Smooth muscle cell (in vitro differentiated cells): ENCODE data around the gene TSEN54. TPM values are rescaled to one million over a fixed set of nuclear protein-coding genes. Genes with fewer than 3 reads are reported as not detected.

Source experiments
- DNase-seq: peaks from one replicate; lab custom pipeline; 2025; ENCODE audit not compliant: unreplicated experiment; lab: John Stamatoyannopoulos, UW
- H2AFZ ChIP-seq: fragments of 200-600 bp; sonication (generic); 2 replicates; pipeline ENCODE4 v1.6.0; 2016; ENCODE audit warnings: antibody characterized with exemption, low read depth, mild to moderate bottlenecking
- H3F3A ChIP-seq: fragments of 200-600 bp; sonication (generic); 2 replicates; pipeline ENCODE4 v1.6.0; 2017; ENCODE audit warnings: antibody characterized with exemption, low read depth
- H3K27ac ChIP-seq: fragments of 200-600 bp; sonication (generic); 2 replicates; pipeline ENCODE4 v1.5.1; 2016; ENCODE audit warnings: low read depth, mild to moderate bottlenecking
- H3K27me3 ChIP-seq: fragments of 200-600 bp; sonication (generic); 2 replicates; pipeline ENCODE4 v1.6.1; 2016; ENCODE audit warnings: low read depth, mild to moderate bottlenecking
- H3K36me3 ChIP-seq: fragments of 200-600 bp; sonication (generic); 2 replicates; pipeline ENCODE4 v1.5.1; 2016; ENCODE audit warnings: low read depth
- H3K4me1 ChIP-seq: fragments of 200-600 bp; sonication (generic); 2 replicates; pipeline ENCODE4 v1.5.1; 2016; ENCODE audit warnings: low read depth
- H3K4me2 ChIP-seq: fragments of 200-600 bp; sonication (generic); 2 replicates; pipeline ENCODE4 v1.6.0; 2016; ENCODE audit warnings: mild to moderate bottlenecking
- H3K4me3 ChIP-seq: fragments of 200-600 bp; sonication (generic); 2 replicates; pipeline ENCODE4 v1.5.1; 2016; ENCODE audit warnings: mild to moderate bottlenecking
- H3K79me2 ChIP-seq: fragments of 200-600 bp; sonication (generic); 2 replicates; pipeline ENCODE4 v1.6.0; 2016; ENCODE audit warnings: low read depth, mild to moderate bottlenecking
- H3K9ac ChIP-seq: fragments of 200-600 bp; sonication (generic); 2 replicates; pipeline ENCODE4 v1.6.0; 2016; ENCODE audit warnings: low read depth
- H3K9me3 ChIP-seq: fragments of 200-600 bp; sonication (generic); replicated peaks from 2 replicates; pipeline ENCODE4 v1.5.1; 2016; ENCODE audit warnings: low read depth
- H4K20me1 ChIP-seq: fragments of 200-600 bp; sonication (generic); 2 replicates; pipeline ENCODE4 v1.6.0; 2016; ENCODE audit warnings: low read depth
- WGBS: methylation state at CpG from one replicate; pipeline ENCODE4 v1.1.7; 2016; ENCODE audit warnings: low lambda C conversion rate; 5-methylcytosine and 5-hydroxymethylcytosine counted together
- polyA plus RNA-seq: library from polyadenylated mRNA; unstranded; fragments of >200 nt; fragmentation: Nextera tagmentation; extraction: Ambion mirVana; gene quantifications from 2 replicates; pipeline ENCODE4 v1.2.1, GENCODE V29; 2016
- total RNA-seq: library from RNA; depleted of rRNA; stranded (reverse); fragments of >200 nt; gene quantifications from 2 replicates; pipeline ENCODE4 v1.2.3, GENCODE V29; 2014
- TF ChIP-seq, protein P1 (sequence below): fragments of 200-600 bp; sonication (generic); IDR thresholded peaks from 2 replicates; pipeline ENCODE4 v1.5.1; 2017; ENCODE audit warnings: borderline replicate concordance, mild to moderate bottlenecking, antibody characterized with exemption; ENCODE audit not compliant: insufficient read depth, poor library complexity, severe bottlenecking

The TSEN54 gene
- total and polyA plus RNA-seq, 2 experiments from 2014 or later = 15.1 TPM

DNA sequence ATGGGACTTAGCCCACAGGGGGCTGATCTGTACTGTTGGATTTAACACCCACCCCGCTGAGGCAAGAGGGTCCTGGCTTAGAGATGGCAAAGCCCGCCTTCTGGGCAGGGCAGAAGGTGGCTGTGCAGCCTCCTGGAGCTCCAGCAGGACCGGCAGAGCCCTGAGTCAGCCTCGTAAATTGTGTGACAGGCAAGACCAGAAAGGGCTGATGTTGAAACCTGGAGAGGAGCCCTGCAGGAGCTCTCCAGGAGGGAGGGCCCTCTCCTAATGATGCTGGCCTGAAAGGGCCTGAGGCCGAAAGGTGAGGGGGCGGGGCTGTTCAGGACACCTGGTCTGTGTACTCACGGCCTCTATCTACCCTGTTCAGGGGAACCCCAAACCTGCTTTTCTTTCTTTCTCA, 48.7 kb downstream of the TSEN54 start:
- Histone ChIP-seq H3K9me3 (no peaks in the 10 kb centered on the region), H3K27me3 (no peaks in the 10 kb centered on the region), H4K20me1 (no peaks in the 10 kb centered on the region), H3K4me3 (no peak overlapping the region), H3K79me2 (no peaks in the 10 kb centered on the region), H3K4me2 (no peak overlapping the region), H3K4me1 (no peaks in the 10 kb centered on the region), H2AFZ (no peak overlapping the region), H3K27ac (no peak overlapping the region), H3K36me3 (no peaks in the 10 kb centered on the region), H3K9ac (no peak overlapping the region), H3F3A (no peaks in the 10 kb centered on the region)
- TF ChIP-seq, protein P1, sequence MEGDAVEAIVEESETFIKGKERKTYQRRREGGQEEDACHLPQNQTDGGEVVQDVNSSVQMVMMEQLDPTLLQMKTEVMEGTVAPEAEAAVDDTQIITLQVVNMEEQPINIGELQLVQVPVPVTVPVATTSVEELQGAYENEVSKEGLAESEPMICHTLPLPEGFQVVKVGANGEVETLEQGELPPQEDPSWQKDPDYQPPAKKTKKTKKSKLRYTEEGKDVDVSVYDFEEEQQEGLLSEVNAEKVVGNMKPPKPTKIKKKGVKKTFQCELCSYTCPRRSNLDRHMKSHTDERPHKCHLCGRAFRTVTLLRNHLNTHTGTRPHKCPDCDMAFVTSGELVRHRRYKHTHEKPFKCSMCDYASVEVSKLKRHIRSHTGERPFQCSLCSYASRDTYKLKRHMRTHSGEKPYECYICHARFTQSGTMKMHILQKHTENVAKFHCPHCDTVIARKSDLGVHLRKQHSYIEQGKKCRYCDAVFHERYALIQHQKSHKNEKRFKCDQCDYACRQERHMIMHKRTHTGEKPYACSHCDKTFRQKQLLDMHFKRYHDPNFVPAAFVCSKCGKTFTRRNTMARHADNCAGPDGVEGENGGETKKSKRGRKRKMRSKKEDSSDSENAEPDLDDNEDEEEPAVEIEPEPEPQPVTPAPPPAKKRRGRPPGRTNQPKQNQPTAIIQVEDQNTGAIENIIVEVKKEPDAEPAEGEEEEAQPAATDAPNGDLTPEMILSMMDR = no peak
- no peak for DNase-seq
- 48% methylated on average over 7 of the region's 7 CpGs for WGBS

DNA sequence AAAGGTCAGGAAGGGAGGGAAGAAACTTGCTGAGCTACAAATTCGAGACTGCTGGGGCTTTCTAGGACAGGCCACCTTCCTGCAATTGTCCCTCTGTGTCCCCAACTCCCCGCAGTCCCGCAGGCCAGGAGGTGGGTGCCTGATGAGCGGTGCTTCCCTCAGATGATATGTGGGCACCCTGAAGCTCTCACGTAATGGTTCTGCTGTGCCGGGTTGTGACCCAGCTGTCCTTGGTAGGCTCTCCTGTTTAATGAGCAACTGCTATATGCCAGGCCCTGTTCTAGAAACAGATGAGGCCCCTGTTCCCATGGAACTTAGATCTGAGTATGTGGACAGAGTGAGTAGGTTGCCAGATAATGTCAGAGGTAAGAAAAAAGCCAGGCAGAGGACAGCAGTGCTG, 49.3 kb downstream of the TSEN54 start:
- TF ChIP-seq, protein P1 = no peak
- Histone ChIP-seq H3K27ac (no peak overlapping the region), H3F3A (no peaks in the 10 kb centered on the region), H3K4me1 (no peaks in the 10 kb centered on the region), H3K4me2 (no peak overlapping the region), H3K4me3 (no peak overlapping the region), H3K36me3 (no peaks in the 10 kb centered on the region), H3K9me3 (no peaks in the 10 kb centered on the region), H3K27me3 (no peaks in the 10 kb centered on the region), H3K79me2 (no peaks in the 10 kb centered on the region), H2AFZ (no peak overlapping the region), H4K20me1 (no peaks in the 10 kb centered on the region), H3K9ac (no peak overlapping the region)
- no peak for DNase-seq
- 95% methylated on average over 6 of the region's 6 CpGs for WGBS

DNA sequence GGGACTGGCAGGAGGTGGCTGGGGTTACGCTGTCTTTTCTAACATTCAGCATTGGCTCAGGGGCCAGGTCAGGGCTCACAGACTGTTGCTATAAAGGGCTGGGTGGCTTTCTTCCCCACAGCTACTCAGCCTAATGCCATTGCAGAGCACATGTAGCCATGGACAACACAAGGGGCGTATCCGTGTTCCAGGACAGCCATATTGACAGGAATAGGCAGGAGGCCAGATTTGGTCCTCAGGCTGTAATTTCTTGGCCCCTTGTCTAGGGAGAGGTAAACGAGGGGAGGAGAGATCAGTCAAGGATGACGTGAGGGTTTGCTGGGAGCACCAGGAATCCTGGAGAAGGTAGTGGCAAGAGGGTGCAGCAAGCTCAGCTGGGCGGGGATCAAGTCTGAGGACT, 50.1 kb downstream of the TSEN54 start:
- TF ChIP-seq, protein P1 = no peak
- no peaks in the 10 kb centered on the region for H3K79me2 ChIP-seq
- WGBS = 84% methylated on average over 6 of the region's 6 CpGs

DNA sequence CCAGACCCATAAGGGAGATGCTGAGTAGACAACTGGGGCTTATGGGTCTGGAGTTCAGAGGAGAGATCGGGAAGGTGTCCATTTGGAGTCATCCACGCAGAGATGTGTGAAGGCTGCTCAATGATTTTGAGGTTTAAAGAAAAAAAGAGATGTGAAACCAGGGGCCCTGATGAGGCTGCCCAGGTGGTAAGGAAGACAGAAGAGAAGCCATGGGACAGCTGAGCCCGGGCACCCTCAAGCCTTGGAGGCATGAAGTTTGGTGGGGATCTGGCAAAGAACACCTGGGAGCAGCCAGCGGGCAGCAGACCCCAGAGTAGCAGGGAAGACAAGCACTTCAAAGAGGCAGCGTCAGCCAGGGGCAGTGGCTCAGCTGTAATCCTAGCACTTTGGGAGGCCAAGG, 50.5 kb downstream of the TSEN54 start:
- Histone ChIP-seq H3K4me3 (no peak overlapping the region), H3K4me1 (no peaks in the 10 kb centered on the region), H3K79me2 (no peaks in the 10 kb centered on the region), H3F3A (no peaks in the 10 kb centered on the region), H3K9ac (no peak overlapping the region), H4K20me1 (no peaks in the 10 kb centered on the region), H2AFZ (no peak overlapping the region), H3K36me3 (no peaks in the 10 kb centered on the region), H3K27me3 (no peaks in the 10 kb centered on the region), H3K4me2 (no peak overlapping the region), H3K27ac (no peak overlapping the region), H3K9me3 (no peaks in the 10 kb centered on the region)
- WGBS = 95% methylated on average over 5 of the region's 5 CpGs
- TF ChIP-seq, protein P1 = no peak
- no peak for DNase-seq

More for the DNA sequence above, 50.1 kb downstream of the TSEN54 start:
- Histone ChIP-seq H3K27ac (no peak overlapping the region), H3K4me2 (no peak overlapping the region), H3K4me3 (no peak overlapping the region), H3K9me3 (no peaks in the 10 kb centered on the region), H4K20me1 (no peaks in the 10 kb centered on the region), H2AFZ (no peak overlapping the region), H3K27me3 (no peaks in the 10 kb centered on the region), H3K36me3 (no peaks in the 10 kb centered on the region), H3K9ac (no peak overlapping the region), H3F3A (no peaks in the 10 kb centered on the region), H3K4me1 (no peaks in the 10 kb centered on the region)
- no peak for DNase-seq
